ENCODE measurements around the gene SERTAD4.
"Not testable (repeated sequence)": the region's sequence is repeated elsewhere in the genome, so short reads cannot be mapped to it uniquely, and the experiment has no call there.

SERTAD4 gene

GRCh38 chr1:210232511-210233215 is at the start of gene SERTAD4:
TSS of gene SERTAD4 (plus strand) at chr1:210232796. CDS start at chr1:210237961, 5,165 bp downstream.
- H3K36me3 Mint-ChIP-seq (ENCODE audit: low read depth): no peaks in the 10 kb centered on the region
- peaks cover 9% of the 10 kb centered on the region for H3K4me1 Mint-ChIP-seq (ENCODE audit: low read depth)
- no peak for DNase-seq
- H3K27me3 Mint-ChIP-seq: peaks cover 66% of the 10 kb centered on the region
- H3K4me3 Mint-ChIP-seq: peak within 1 kb of the TSS; percentile 53
- H3K27ac Mint-ChIP-seq: no peak within 1 kb of the TSS
- H3K9me3 Mint-ChIP-seq: no peaks in the 10 kb centered on the region

- Mint-ChIP-seq H3K36me3 (ENCODE audit: low read depth) (no peaks in the 10 kb centered on the region), H3K27ac (no peak overlapping the region), H3K4me3 (no peak overlapping the region), H3K4me1 (ENCODE audit: low read depth) (no peaks in the 10 kb centered on the region), H3K9me3 (no peaks in the 10 kb centered on the region), H3K27me3 (peaks cover 17% of the 10 kb centered on the region)
- no peak for DNase-seq
Measured at GRCh38 chr1:210185063-210185462, 47.5 kb upstream of the SERTAD4 start.

- H3K27me3 Mint-ChIP-seq; H3K4me1 Mint-ChIP-seq (ENCODE audit: low read depth); H3K9me3 Mint-ChIP-seq; H3K27ac Mint-ChIP-seq; H3K36me3 Mint-ChIP-seq (ENCODE audit: low read depth); DNase-seq; H3K4me3 Mint-ChIP-seq: not testable (repeated sequence)
Measured at GRCh38 chr1:210187849-210188606, 44.6 kb upstream of the SERTAD4 start.

- no peak overlapping the region for H3K27ac Mint-ChIP-seq
- H3K4me1 Mint-ChIP-seq (ENCODE audit: low read depth): no peaks in the 10 kb centered on the region
- no peak overlapping the region for H3K4me3 Mint-ChIP-seq
- H3K27me3 Mint-ChIP-seq: peaks cover 7% of the 10 kb centered on the region
- no peak for DNase-seq
- H3K9me3 Mint-ChIP-seq: no peaks in the 10 kb centered on the region
- no peaks in the 10 kb centered on the region for H3K36me3 Mint-ChIP-seq (ENCODE audit: low read depth)
Measured at GRCh38 chr1:210189426-210189825, 43.2 kb upstream of the SERTAD4 start.

GRCh38 chr1:210195635-210196160 is 36.9 kb upstream of the SERTAD4 start:
- Mint-ChIP-seq H3K9me3 (no peaks in the 10 kb centered on the region), H3K27ac (no peak overlapping the region), H3K27me3 (peaks cover 13% of the 10 kb centered on the region), H3K4me1 (ENCODE audit: low read depth) (no peaks in the 10 kb centered on the region), H3K36me3 (ENCODE audit: low read depth) (no peaks in the 10 kb centered on the region), H3K4me3 (no peak overlapping the region)
- no peak for DNase-seq

GRCh38 chr1:210196266-210196665 is 36.3 kb upstream of the SERTAD4 start:
- peaks cover 13% of the 10 kb centered on the region for H3K27me3 Mint-ChIP-seq
- H3K36me3 Mint-ChIP-seq (ENCODE audit: low read depth); DNase-seq; H3K4me1 Mint-ChIP-seq (ENCODE audit: low read depth); H3K9me3 Mint-ChIP-seq; H3K27ac Mint-ChIP-seq; H3K4me3 Mint-ChIP-seq: not testable (repeated sequence)

- Mint-ChIP-seq H3K9me3 (no peaks in the 10 kb centered on the region), H3K27ac (no peak overlapping the region), H3K4me3 (no peak overlapping the region), H3K4me1 (ENCODE audit: low read depth) (no peaks in the 10 kb centered on the region), H3K36me3 (ENCODE audit: low read depth) (no peaks in the 10 kb centered on the region), H3K27me3 (peaks cover 13% of the 10 kb centered on the region)
- DNase-seq: no peak
Measured at GRCh38 chr1:210198840-210199239, 33.8 kb upstream of the SERTAD4 start.

- H3K36me3 Mint-ChIP-seq (ENCODE audit: low read depth): no peaks in the 10 kb centered on the region
Measured at GRCh38 chr1:210200124-210200736, 32.4 kb upstream of the SERTAD4 start.

GRCh38 chr1:210201681-210202080 is 30.9 kb upstream of the SERTAD4 start:
- Mint-ChIP-seq H3K4me3 (no peak overlapping the region), H3K27ac (no peak overlapping the region), H3K27me3 (peaks cover 17% of the 10 kb centered on the region), H3K9me3 (no peaks in the 10 kb centered on the region), H3K4me1 (ENCODE audit: low read depth) (no peaks in the 10 kb centered on the region), H3K36me3 (ENCODE audit: low read depth) (no peaks in the 10 kb centered on the region)
- no peak for DNase-seq

More at GRCh38 chr1:210200124-210200736, 32.4 kb upstream of the SERTAD4 start:
- peaks cover 14% of the 10 kb centered on the region for H3K27me3 Mint-ChIP-seq
- DNase-seq: no peak
- H3K9me3 Mint-ChIP-seq: no peaks in the 10 kb centered on the region
- H3K27ac Mint-ChIP-seq: no peak overlapping the region
- no peaks in the 10 kb centered on the region for H3K4me1 Mint-ChIP-seq (ENCODE audit: low read depth)
- no peak overlapping the region for H3K4me3 Mint-ChIP-seq

- Mint-ChIP-seq H3K27ac (no peak overlapping the region), H3K4me1 (ENCODE audit: low read depth) (no peaks in the 10 kb centered on the region), H3K36me3 (ENCODE audit: low read depth) (no peaks in the 10 kb centered on the region), H3K27me3 (peaks cover 21% of the 10 kb centered on the region), H3K9me3 (no peaks in the 10 kb centered on the region), H3K4me3 (no peak overlapping the region)
- DNase-seq: no peak
Measured at GRCh38 chr1:210207597-210208450, 24.8 kb upstream of the SERTAD4 start.

GRCh38 chr1:210213335-210213734 is 19.3 kb upstream of the SERTAD4 start:
- Mint-ChIP-seq H3K27ac (no peak overlapping the region), H3K36me3 (ENCODE audit: low read depth) (no peaks in the 10 kb centered on the region), H3K27me3 (peaks cover 17% of the 10 kb centered on the region), H3K9me3 (no peaks in the 10 kb centered on the region), H3K4me3 (no peak overlapping the region), H3K4me1 (ENCODE audit: low read depth) (no peaks in the 10 kb centered on the region)
- no peak for DNase-seq

GRCh38 chr1:210214573-210215409 is 17.8 kb upstream of the SERTAD4 start:
- Mint-ChIP-seq H3K36me3 (ENCODE audit: low read depth) (no peaks in the 10 kb centered on the region), H3K27ac (no peak overlapping the region)

GRCh38 chr1:210217482-210217881 is 15.1 kb upstream of the SERTAD4 start:
- Mint-ChIP-seq H3K27me3 (peaks cover 17% of the 10 kb centered on the region), H3K27ac (no peak overlapping the region), H3K4me1 (ENCODE audit: low read depth) (no peaks in the 10 kb centered on the region), H3K9me3 (no peaks in the 10 kb centered on the region), H3K4me3 (no peak overlapping the region), H3K36me3 (ENCODE audit: low read depth) (no peaks in the 10 kb centered on the region)
- no peak for DNase-seq

More at GRCh38 chr1:210214573-210215409, 17.8 kb upstream of the SERTAD4 start:
- no peak for DNase-seq
- Mint-ChIP-seq H3K9me3 (no peaks in the 10 kb centered on the region), H3K27me3 (peaks cover 16% of the 10 kb centered on the region), H3K4me3 (no peak overlapping the region), H3K4me1 (ENCODE audit: low read depth) (no peaks in the 10 kb centered on the region)

Measured in activated T-cell treated with anti-CD3 and anti-CD28 coated beads, Interleukin-2, amount 50 U/mL, for 24 hours (primary cell).